A549 treated with RU486 at 1 μM for 4 hours (cell line): ENCODE data around the gene CLIC5. TPM values are rescaled to one million over a fixed set of nuclear protein-coding genes. Genes with fewer than 3 reads are reported as not detected.

Source experiments
- total RNA-seq: library from RNA; stranded (reverse); fragments of 200-300 nt; extraction: Qiagen RNA extraction; gene quantifications from 5 replicates; pipeline ENCODE4 v1.2.3, GENCODE V29; 2022; ENCODE audit warnings: low read depth

CLIC5 gene
- not detected in 5 replicates for total RNA-seq

DNA sequence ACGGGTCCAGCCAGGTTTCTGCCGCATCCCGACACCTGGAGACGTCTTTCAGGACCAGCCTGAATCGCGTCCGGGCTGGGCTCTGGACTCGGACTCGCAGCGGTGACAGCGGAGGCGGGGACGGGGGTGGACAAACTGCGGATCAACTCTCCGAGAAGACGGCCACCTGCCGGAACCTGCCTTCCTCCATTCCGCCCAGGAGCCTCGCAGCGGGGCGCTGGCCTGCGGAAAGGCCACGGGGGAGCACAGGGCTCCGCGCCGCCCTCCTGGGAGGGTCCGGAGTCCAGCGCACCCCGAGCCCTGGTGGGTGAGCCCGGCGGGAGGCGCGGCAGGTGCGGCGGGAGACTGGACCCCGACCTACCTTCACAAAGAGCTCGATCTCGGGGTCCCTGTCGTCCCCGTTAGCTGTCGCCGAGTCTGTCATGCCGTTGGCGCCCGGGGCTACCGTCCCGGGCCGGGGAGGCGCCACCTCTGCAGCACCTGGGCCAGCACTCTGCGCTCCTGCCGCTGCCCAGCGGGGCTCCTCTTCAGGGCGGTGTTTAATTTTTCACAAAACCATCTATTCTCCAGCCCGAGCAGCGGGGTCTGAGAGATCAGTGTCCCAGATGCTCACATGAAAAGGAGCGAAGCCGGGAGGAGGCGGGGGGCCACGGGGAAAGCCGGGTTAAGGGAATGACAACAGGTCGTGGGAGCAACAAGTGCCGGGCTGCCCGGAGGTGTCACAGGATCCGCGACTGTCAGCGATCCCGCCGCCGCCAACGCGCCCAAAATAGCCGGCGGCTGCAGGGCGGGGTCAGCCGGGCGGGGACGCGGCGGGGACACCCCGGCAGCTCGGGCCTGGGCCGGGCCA, at the start of gene CLIC5:
TSS of gene CLIC5 (minus strand) at position 742 of the 850 bp plus-strand sequence. CDS start at position 424, 318 bp downstream.

Other genes with a start within 250 kb of the CLIC5 start
- gene ENPP4, start 114.1 kb upstream of the CLIC5 start, total RNA-seq, result 0.29 to 0.41 TPM (median 0.29 TPM) in 4 of 5 replicates, not detected in the other
- gene ENPP5, start 155.1 kb upstream of the CLIC5 start, total RNA-seq, result not detected in 5 replicates